HepG2 (cell line): ENCODE measurements around the gene EARS2. TPM values are rescaled to one million over a fixed set of nuclear protein-coding genes. Genes with fewer than 3 reads are reported as not detected.
A peak's percentile ranks its signal among the peaks of the same experiment; 100 is the strongest.

Source experiments
- CEBPB ChIP-seq: IDR thresholded peaks from 2 replicates; pipeline ENCODE4 v1.6.1; 2011; ENCODE audit warnings: low read depth, low read length, improper control_type of control experiment, borderline replicate concordance
- CREBL2 ChIP-seq: sonication (generic); formaldehyde crosslinking; IDR thresholded peaks from 2 replicates; pipeline ENCODE4 v1.8.1; 2023; ENCODE audit warnings: missing genetic modification reagents, mild to moderate bottlenecking, borderline replicate concordance
- ETV6 ChIP-seq: sonication (generic); formaldehyde crosslinking; conservative IDR thresholded peaks from 2 replicates; pipeline ENCODE4 v1.4.0; 2020; ENCODE audit warnings: missing genetic modification reagents
- HMG20B ChIP-seq: conservative IDR thresholded peaks from 2 replicates; pipeline ENCODE4 v1.6.1; 2016; ENCODE audit warnings: missing genetic modification reagents, missing compliant biosample characterization
- KLF9 ChIP-seq: IDR thresholded peaks from 2 replicates; pipeline ENCODE4 v1.6.1; 2016; ENCODE audit warnings: low read depth
- MTA1 ChIP-seq: sonication (generic); formaldehyde crosslinking; IDR thresholded peaks from 2 replicates; pipeline ENCODE4 v1.4.0; 2020; ENCODE audit warnings: missing genetic modification reagents, mild to moderate bottlenecking, borderline replicate concordance
- MTF2 ChIP-seq: sonication (generic); formaldehyde crosslinking; IDR thresholded peaks from 2 replicates; pipeline ENCODE4 v1.5.0; 2020; ENCODE audit warnings: missing genetic modification reagents, borderline replicate concordance
- MXD1 ChIP-seq: sonication (generic); formaldehyde crosslinking; IDR thresholded peaks from 2 replicates; pipeline ENCODE4 v1.4.0; 2020; ENCODE audit warnings: mild to moderate bottlenecking, missing genetic modification reagents
- NFRKB ChIP-seq: fragments of 450-650 bp; IDR thresholded peaks from 2 replicates; pipeline ENCODE4 v1.6.1; 2017
- PCBP2 ChIP-seq: fragments of 200-400 bp; formaldehyde crosslinking; optimal IDR thresholded peaks from 2 replicates; pipeline ENCODE3; 2018; ENCODE audit warnings: low read length, low read depth; ENCODE audit not compliant: poor library complexity, severe bottlenecking
- TCF7L2 ChIP-seq: IDR thresholded peaks from 2 replicates; pipeline ENCODE4 v1.6.1; 2011; ENCODE audit warnings: mild to moderate bottlenecking, low read depth, low read length, moderate library complexity
- TGIF2 ChIP-seq: IDR thresholded peaks from 2 replicates; pipeline ENCODE4 v1.6.1; 2016; ENCODE audit warnings: control low read depth, missing compliant biosample characterization
- ZBTB3 ChIP-seq: sonication (generic); formaldehyde crosslinking; IDR thresholded peaks from 2 replicates; pipeline ENCODE4 v1.4.0; 2020; ENCODE audit warnings: low read depth, mild to moderate bottlenecking, moderate library complexity, missing genetic modification reagents, borderline replicate concordance
- ZIK1 ChIP-seq: sonication (generic); formaldehyde crosslinking; IDR thresholded peaks from 2 replicates; pipeline ENCODE4 v1.5.0; 2020; ENCODE audit warnings: mild to moderate bottlenecking, low read depth, missing genetic modification reagents, borderline replicate concordance
- ZNF17 ChIP-seq: sonication (generic); formaldehyde crosslinking; IDR thresholded peaks from 2 replicates; pipeline ENCODE4 v1.5.0; 2020; ENCODE audit warnings: mild to moderate bottlenecking, missing genetic modification reagents
- ZNF414 ChIP-seq: sonication (generic); formaldehyde crosslinking; IDR thresholded peaks from 2 replicates; pipeline ENCODE4 v1.5.0; 2020; ENCODE audit warnings: missing genetic modification reagents
- ZNF468 ChIP-seq: sonication (generic); formaldehyde crosslinking; IDR thresholded peaks from 2 replicates; pipeline ENCODE4 v1.8.0; 2022; ENCODE audit warnings: mild to moderate bottlenecking, moderate library complexity, missing genetic modification reagents
- ZNF510 ChIP-seq: sonication (generic); formaldehyde crosslinking; IDR thresholded peaks from 2 replicates; pipeline ENCODE4 v1.4.0; 2020; ENCODE audit warnings: low read depth, mild to moderate bottlenecking, missing genetic modification reagents
- ZNF563 ChIP-seq: sonication (generic); formaldehyde crosslinking; IDR thresholded peaks from 2 replicates; pipeline ENCODE4 v1.8.0; 2022; ENCODE audit warnings: mild to moderate bottlenecking, moderate library complexity, missing genetic modification reagents
- ZNF709 ChIP-seq: sonication (generic); formaldehyde crosslinking; IDR thresholded peaks from 2 replicates; pipeline ENCODE4 v1.5.0; 2020; ENCODE audit warnings: mild to moderate bottlenecking, missing genetic modification reagents
- ZNF891 ChIP-seq: sonication (generic); formaldehyde crosslinking; IDR thresholded peaks from 2 replicates; pipeline ENCODE4 v1.5.0; 2020; ENCODE audit warnings: mild to moderate bottlenecking, missing genetic modification reagents
- polyA plus RNA-seq, 8 experiments: library from polyadenylated mRNA; depleted of rRNA in 3 of 8; stranded (reverse) in 7 of 8; unstranded in 1 of 8; fragments of >200 nt; fragmentation: Illumina TruSeq in 4 of 8; extraction: Trizol in 4 of 8; gene quantifications; 2 replicates each; pipeline versions ENCODE4 v1.2.1 to v1.2.3, GENCODE V29; 2011 to 2016; ENCODE audit warnings: low read depth in 4 of 8, missing spikeins in 1 of 8, mixed read lengths in 1 of 8; ENCODE audit not compliant: insufficient read depth in 1 of 8
- total RNA-seq, 5 experiments: library from RNA; depleted of rRNA; stranded (reverse); fragments of >200 nt; fragmentation: Illumina TruSeq; extraction: Trizol; gene quantifications; 2 replicates each; pipeline ENCODE4 v1.2.3, GENCODE V29; 2016; ENCODE audit warnings: low read depth in 1 of 5
- TF ChIP-seq, protein P1 (sequence below): IDR thresholded peaks from 2 replicates; pipeline ENCODE4 v1.6.1; 2016; ENCODE audit warnings: control low read depth
- TF ChIP-seq, protein P2 (sequence below): sonication (generic); formaldehyde crosslinking; IDR thresholded peaks from 2 replicates; pipeline ENCODE4 v1.4.0; 2020; ENCODE audit warnings: missing genetic modification reagents
- TF ChIP-seq, protein P3 (sequence below): sonication (generic); formaldehyde crosslinking; IDR thresholded peaks from 2 replicates; pipeline ENCODE4 v1.4.0; 2020; ENCODE audit warnings: mild to moderate bottlenecking, missing genetic modification reagents
- TF ChIP-seq, protein P4 (sequence below): sonication (generic); formaldehyde crosslinking; IDR thresholded peaks from 2 replicates; pipeline ENCODE4 v1.4.0; 2020; ENCODE audit warnings: missing genetic modification reagents, borderline replicate concordance

EARS2 gene
- total and polyA plus RNA-seq, 2 of the 13 experiments (the other 11 are each of a cell fraction or from before 2014, with no cell fraction given) = 49.4 to 80.4 TPM

DNA sequence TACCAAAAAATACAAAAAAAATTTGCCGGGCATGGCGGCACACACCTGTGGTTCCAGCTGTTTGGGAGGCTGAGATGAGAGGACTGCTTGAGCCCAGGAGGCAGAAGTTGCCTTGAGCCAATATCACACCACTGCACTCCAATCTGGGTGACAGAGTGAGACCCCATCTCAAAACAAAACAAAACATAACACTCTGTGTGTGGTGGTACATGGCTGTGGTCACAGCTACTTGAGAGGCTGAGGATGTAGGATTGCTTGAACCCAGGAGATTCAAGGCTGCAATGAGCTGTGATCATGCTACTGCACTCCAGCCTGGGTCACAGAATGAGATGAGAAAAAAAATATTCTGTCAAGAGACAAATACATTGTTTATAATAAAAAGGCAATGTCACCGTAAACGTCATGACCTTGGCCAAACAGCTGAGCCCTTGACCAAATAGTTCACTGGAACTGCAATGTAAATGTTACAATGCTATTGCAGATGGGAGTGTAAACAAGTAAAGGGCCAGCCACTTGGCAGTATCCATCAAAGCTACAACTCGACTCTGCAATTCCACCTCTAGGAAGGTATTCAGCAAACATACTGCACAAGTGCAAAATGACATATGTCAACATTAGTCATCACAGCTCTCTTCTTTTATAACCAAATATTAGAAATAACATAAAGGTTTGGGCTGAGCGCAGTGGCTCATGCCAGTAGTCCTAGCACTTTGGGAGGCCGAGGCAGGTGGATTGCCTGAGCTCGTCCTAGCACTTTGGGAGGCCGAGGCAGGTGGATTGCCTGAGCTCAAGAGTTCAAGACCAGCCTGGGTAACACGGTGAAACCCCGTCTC, 16.9 kb downstream of the EARS2 start (continued):
- no peak for TF ChIP-seq MXD1 (CRISPR knock-in tag)
- no peak for TF ChIP-seq CREBL2 (CRISPR knock-in tag)
- TF ChIP-seq HMG20B = peak; percentile 94
- no peak for TF ChIP-seq ZNF709 (CRISPR knock-in tag)
- TF ChIP-seq, protein P1, sequence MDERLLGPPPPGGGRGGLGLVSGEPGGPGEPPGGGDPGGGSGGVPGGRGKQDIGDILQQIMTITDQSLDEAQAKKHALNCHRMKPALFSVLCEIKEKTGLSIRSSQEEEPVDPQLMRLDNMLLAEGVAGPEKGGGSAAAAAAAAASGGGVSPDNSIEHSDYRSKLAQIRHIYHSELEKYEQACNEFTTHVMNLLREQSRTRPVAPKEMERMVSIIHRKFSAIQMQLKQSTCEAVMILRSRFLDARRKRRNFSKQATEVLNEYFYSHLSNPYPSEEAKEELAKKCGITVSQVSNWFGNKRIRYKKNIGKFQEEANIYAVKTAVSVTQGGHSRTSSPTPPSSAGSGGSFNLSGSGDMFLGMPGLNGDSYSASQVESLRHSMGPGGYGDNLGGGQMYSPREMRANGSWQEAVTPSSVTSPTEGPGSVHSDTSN (CRISPR knock-in tag) = no peak; the same call in none of the 2 replicates
- TF ChIP-seq ZNF414 (CRISPR knock-in tag) = peak; percentile 89; the same call in 1 of the 2 replicates
- peak; percentile 55; the same call in 1 of the 2 replicates for TF ChIP-seq MTA1 (CRISPR knock-in tag)
- TF ChIP-seq ETV6 (CRISPR knock-in tag) = no peak
- no peak for TF ChIP-seq NFRKB
- 0 out of 2 replicates have a peak, but pooled peaks have one; percentile 80 for TF ChIP-seq ZIK1 (CRISPR knock-in tag)
- TF ChIP-seq ZNF510 = peak; percentile 87; the same call in 1 of the 2 replicates
- no peak for TF ChIP-seq ZNF563 (CRISPR knock-in tag)
- TF ChIP-seq ZBTB3 = peak; percentile 100
- peak; percentile 99 for TF ChIP-seq TGIF2 (CRISPR knock-in tag)
- TF ChIP-seq ZNF468 (CRISPR knock-in tag) = no peak
- TF ChIP-seq, protein P2, sequence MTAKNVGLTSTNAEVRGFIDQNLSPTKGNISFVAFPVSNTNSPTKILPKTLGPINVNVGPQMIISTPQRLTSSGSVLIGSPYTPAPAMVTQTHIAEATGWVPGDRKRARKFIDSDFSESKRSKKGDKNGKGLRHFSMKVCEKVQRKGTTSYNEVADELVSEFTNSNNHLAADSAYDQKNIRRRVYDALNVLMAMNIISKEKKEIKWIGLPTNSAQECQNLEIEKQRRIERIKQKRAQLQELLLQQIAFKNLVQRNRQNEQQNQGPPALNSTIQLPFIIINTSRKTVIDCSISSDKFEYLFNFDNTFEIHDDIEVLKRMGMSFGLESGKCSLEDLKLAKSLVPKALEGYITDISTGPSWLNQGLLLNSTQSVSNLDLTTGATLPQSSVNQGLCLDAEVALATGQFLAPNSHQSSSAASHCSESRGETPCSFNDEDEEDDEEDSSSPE (CRISPR knock-in tag) = no peak
- TF ChIP-seq KLF9 (CRISPR knock-in tag) = peak; percentile 81; the same call in 1 of the 2 replicates
- no peak for TF ChIP-seq ZNF891 (CRISPR knock-in tag)
- TF ChIP-seq ZNF17 = no peak
- peak; percentile 94 for TF ChIP-seq CEBPB
- TF ChIP-seq, protein P3, sequence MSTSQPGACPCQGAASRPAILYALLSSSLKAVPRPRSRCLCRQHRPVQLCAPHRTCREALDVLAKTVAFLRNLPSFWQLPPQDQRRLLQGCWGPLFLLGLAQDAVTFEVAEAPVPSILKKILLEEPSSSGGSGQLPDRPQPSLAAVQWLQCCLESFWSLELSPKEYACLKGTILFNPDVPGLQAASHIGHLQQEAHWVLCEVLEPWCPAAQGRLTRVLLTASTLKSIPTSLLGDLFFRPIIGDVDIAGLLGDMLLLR (CRISPR knock-in tag) = no peak
- TF ChIP-seq MTF2 (CRISPR knock-in tag) = no peak
- no peak for TF ChIP-seq PCBP2
- TF ChIP-seq, protein P4, sequence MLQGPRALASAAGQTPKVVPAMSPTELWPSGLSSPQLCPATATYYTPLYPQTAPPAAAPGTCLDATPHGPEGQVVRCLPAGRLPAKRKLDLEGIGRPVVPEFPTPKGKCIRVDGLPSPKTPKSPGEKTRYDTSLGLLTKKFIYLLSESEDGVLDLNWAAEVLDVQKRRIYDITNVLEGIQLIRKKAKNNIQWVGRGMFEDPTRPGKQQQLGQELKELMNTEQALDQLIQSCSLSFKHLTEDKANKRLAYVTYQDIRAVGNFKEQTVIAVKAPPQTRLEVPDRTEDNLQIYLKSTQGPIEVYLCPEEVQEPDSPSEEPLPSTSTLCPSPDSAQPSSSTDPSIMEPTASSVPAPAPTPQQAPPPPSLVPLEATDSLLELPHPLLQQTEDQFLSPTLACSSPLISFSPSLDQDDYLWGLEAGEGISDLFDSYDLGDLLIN (CRISPR knock-in tag) = no peak
- no peak for TF ChIP-seq TCF7L2
